ENCODE measurements around the gene MPG.
"Not testable (repeated sequence)": the region's sequence is repeated elsewhere in the genome, so short reads cannot be mapped to it uniquely, and the experiment has no call there.

Gene MPG

GRCh38 chr16:77807-78443, at the start of gene MPG:
TSS of gene MPG (plus strand) at chr16:78225. CDS start at chr16:78310, 85 bp downstream.
- Histone ChIP-seq H3K4me1 (ENCODE audit: insufficient read depth, low read length) (peaks cover 25% of the 10 kb centered on the region), H3K27ac (ENCODE audit: low read length) (no peak within 1 kb of the TSS), H3K9me3 (ENCODE audit: insufficient read depth, low read depth, low read length) (no peaks in the 10 kb centered on the region), H3K27me3 (ENCODE audit: insufficient read depth, low read length) (peaks cover 18% of the 10 kb centered on the region; the same call in 1 of the 2 replicates), H3K9ac (ENCODE audit: low read depth, low read length) (peak within 1 kb of the TSS; percentile 51; the same call in 1 of the 2 replicates), H3K4me3 (ENCODE audit: low read length) (peak within 1 kb of the TSS; percentile 68), H3K36me3 (ENCODE audit: insufficient read depth, low read depth, low read length) (peaks cover 5% of the 10 kb centered on the region; the same call in 1 of the 2 replicates)

- not testable (repeated sequence) for H3K9ac ChIP-seq (ENCODE audit: low read depth, low read length); H3K4me1 ChIP-seq (ENCODE audit: insufficient read depth, low read length); H3K36me3 ChIP-seq (ENCODE audit: insufficient read depth, low read depth, low read length); H3K9me3 ChIP-seq (ENCODE audit: insufficient read depth, low read depth, low read length); H3K27ac ChIP-seq (ENCODE audit: low read length); H3K27me3 ChIP-seq (ENCODE audit: insufficient read depth, low read length); H3K4me3 ChIP-seq (ENCODE audit: low read length)
These were observed 47.4 kb upstream of the MPG start for GRCh38 chr16:30627-31026.

GRCh38 chr16:33154-33876, 44.7 kb upstream of the MPG start:
- not testable (repeated sequence) for H3K9me3 ChIP-seq (ENCODE audit: insufficient read depth, low read depth, low read length); H3K27ac ChIP-seq (ENCODE audit: low read length); H3K27me3 ChIP-seq (ENCODE audit: insufficient read depth, low read length)

GRCh38 chr16:33877-34647, 44.0 kb upstream of the MPG start:
- Histone ChIP-seq H3K9me3 (ENCODE audit: insufficient read depth, low read depth, low read length) (no peaks in the 10 kb centered on the region), H3K27ac (ENCODE audit: low read length) (no peak overlapping the region), H3K9ac (ENCODE audit: low read depth, low read length) (no peak overlapping the region), H3K27me3 (ENCODE audit: insufficient read depth, low read length) (no peaks in the 10 kb centered on the region), H3K36me3 (ENCODE audit: insufficient read depth, low read depth, low read length) (no peaks in the 10 kb centered on the region), H3K4me1 (ENCODE audit: insufficient read depth, low read length) (no peaks in the 10 kb centered on the region), H3K4me3 (ENCODE audit: low read length) (no peak overlapping the region)

More at GRCh38 chr16:33154-33876, 44.7 kb upstream of the MPG start:
- not testable (repeated sequence) for H3K4me1 ChIP-seq (ENCODE audit: insufficient read depth, low read length); H3K36me3 ChIP-seq (ENCODE audit: insufficient read depth, low read depth, low read length); H3K9ac ChIP-seq (ENCODE audit: low read depth, low read length); H3K4me3 ChIP-seq (ENCODE audit: low read length)

GRCh38 chr16:34648-34987, 43.4 kb upstream of the MPG start:
- no peaks in the 10 kb centered on the region for H3K27me3 ChIP-seq (ENCODE audit: insufficient read depth, low read length)
- no peak overlapping the region for H3K27ac ChIP-seq (ENCODE audit: low read length)
- no peaks in the 10 kb centered on the region for H3K9me3 ChIP-seq (ENCODE audit: insufficient read depth, low read depth, low read length)
- H3K9ac ChIP-seq (ENCODE audit: low read depth, low read length): no peak overlapping the region
- H3K4me3 ChIP-seq (ENCODE audit: low read length): no peak overlapping the region
- H3K36me3 ChIP-seq (ENCODE audit: insufficient read depth, low read depth, low read length): no peaks in the 10 kb centered on the region
- no peaks in the 10 kb centered on the region for H3K4me1 ChIP-seq (ENCODE audit: insufficient read depth, low read length)

GRCh38 chr16:35011-35677, 42.9 kb upstream of the MPG start:
- H3K36me3 ChIP-seq (ENCODE audit: insufficient read depth, low read depth, low read length): no peaks in the 10 kb centered on the region
- H3K27me3 ChIP-seq (ENCODE audit: insufficient read depth, low read length): no peaks in the 10 kb centered on the region
- no peaks in the 10 kb centered on the region for H3K9me3 ChIP-seq (ENCODE audit: insufficient read depth, low read depth, low read length)
- no peak overlapping the region for H3K4me3 ChIP-seq (ENCODE audit: low read length)
- H3K4me1 ChIP-seq (ENCODE audit: insufficient read depth, low read length): no peaks in the 10 kb centered on the region
- no peak overlapping the region for H3K27ac ChIP-seq (ENCODE audit: low read length)
- no peak overlapping the region for H3K9ac ChIP-seq (ENCODE audit: low read depth, low read length)

GRCh38 chr16:35678-36305, 42.2 kb upstream of the MPG start:
- H3K27ac ChIP-seq (ENCODE audit: low read length): no peak overlapping the region
- H3K4me1 ChIP-seq (ENCODE audit: insufficient read depth, low read length): no peaks in the 10 kb centered on the region
- no peak overlapping the region for H3K9ac ChIP-seq (ENCODE audit: low read depth, low read length)
- H3K36me3 ChIP-seq (ENCODE audit: insufficient read depth, low read depth, low read length): no peaks in the 10 kb centered on the region
- H3K4me3 ChIP-seq (ENCODE audit: low read length): no peak overlapping the region
- no peaks in the 10 kb centered on the region for H3K27me3 ChIP-seq (ENCODE audit: insufficient read depth, low read length)
- H3K9me3 ChIP-seq (ENCODE audit: insufficient read depth, low read depth, low read length): no peaks in the 10 kb centered on the region

GRCh38 chr16:36336-36984, 41.6 kb upstream of the MPG start:
- H3K27ac ChIP-seq (ENCODE audit: low read length): no peak overlapping the region
- no peak overlapping the region for H3K4me3 ChIP-seq (ENCODE audit: low read length)
- H3K36me3 ChIP-seq (ENCODE audit: insufficient read depth, low read depth, low read length): peaks cover 2% of the 10 kb centered on the region; the same call in 1 of the 2 replicates
- H3K9me3 ChIP-seq (ENCODE audit: insufficient read depth, low read depth, low read length): no peaks in the 10 kb centered on the region
- no peak overlapping the region for H3K9ac ChIP-seq (ENCODE audit: low read depth, low read length)
- no peaks in the 10 kb centered on the region for H3K4me1 ChIP-seq (ENCODE audit: insufficient read depth, low read length)
- no peaks in the 10 kb centered on the region for H3K27me3 ChIP-seq (ENCODE audit: insufficient read depth, low read length)

GRCh38 chr16:37511-37910, 40.5 kb upstream of the MPG start:
- Histone ChIP-seq H3K4me1 (ENCODE audit: insufficient read depth, low read length) (no peaks in the 10 kb centered on the region), H3K9me3 (ENCODE audit: insufficient read depth, low read depth, low read length) (peaks cover 4% of the 10 kb centered on the region; the same call in 1 of the 2 replicates), H3K36me3 (ENCODE audit: insufficient read depth, low read depth, low read length) (peaks cover 12% of the 10 kb centered on the region; the same call in 1 of the 2 replicates), H3K27me3 (ENCODE audit: insufficient read depth, low read length) (no peaks in the 10 kb centered on the region), H3K27ac (ENCODE audit: low read length) (no peak overlapping the region), H3K9ac (ENCODE audit: low read depth, low read length) (no peak overlapping the region), H3K4me3 (ENCODE audit: low read length) (no peak overlapping the region)

GRCh38 chr16:38206-38605, 39.8 kb upstream of the MPG start:
- not testable (repeated sequence) for H3K27me3 ChIP-seq (ENCODE audit: insufficient read depth, low read length); H3K27ac ChIP-seq (ENCODE audit: low read length); H3K4me3 ChIP-seq (ENCODE audit: low read length); H3K9ac ChIP-seq (ENCODE audit: low read depth, low read length); H3K4me1 ChIP-seq (ENCODE audit: insufficient read depth, low read length); H3K9me3 ChIP-seq (ENCODE audit: insufficient read depth, low read depth, low read length)
- peaks cover 19% of the 10 kb centered on the region; the same call in 1 of the 2 replicates for H3K36me3 ChIP-seq (ENCODE audit: insufficient read depth, low read depth, low read length)
